Measurements from ENCODE around the gene HNMT.

The HNMT gene

DNA sequence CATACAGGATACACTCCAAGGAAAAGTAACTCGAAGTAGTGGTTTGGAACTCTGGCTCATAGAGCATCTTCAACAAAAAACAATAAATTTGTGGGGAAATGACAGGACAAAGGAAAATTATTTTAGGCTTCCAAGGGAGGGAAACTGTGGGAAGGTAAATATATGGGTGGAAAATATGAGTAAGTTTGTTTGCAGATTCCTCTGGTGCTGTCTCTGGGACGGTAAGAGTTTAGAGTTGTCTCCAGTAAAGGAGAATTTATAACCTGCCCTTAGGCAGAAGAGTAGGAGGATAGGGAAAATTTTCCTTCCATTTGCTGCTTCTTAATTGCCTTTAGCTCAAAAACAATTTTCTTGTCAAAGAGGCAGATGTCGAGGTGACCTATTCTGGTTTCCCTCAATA lies 19.3 kb downstream of the HNMT start:
- ATAC-seq: no peak
- TF ChIP-seq BACH2 (CRISPR knock-in tag; IDR thresholded peaks at IDR 0.05; ENCODE audit: borderline replicate concordance) (no peak), ARNTL (CRISPR knock-in tag; IDR thresholded peaks at IDR 0.05; ENCODE audit: borderline replicate concordance, low read depth) (no peak), PPARA (CRISPR knock-in tag; IDR thresholded peaks at IDR 0.05; ENCODE audit: borderline replicate concordance) (no peak), ISL1 (CRISPR knock-in tag; IDR thresholded peaks at IDR 0.05) (no peak), ZNF8 (CRISPR knock-in tag; IDR thresholded peaks at IDR 0.05) (no peak), ZNF565 (CRISPR knock-in tag; conservative IDR thresholded peaks at IDR 0.05; ENCODE audit: low read depth) (no peak), ZC3H10 (CRISPR knock-in tag; IDR thresholded peaks at IDR 0.05) (no peak), ZFP3 (CRISPR knock-in tag; IDR thresholded peaks at IDR 0.05) (no peak), TOX (CRISPR knock-in tag; IDR thresholded peaks at IDR 0.05; ENCODE audit: borderline replicate concordance) (no peak), ZFP30 (CRISPR knock-in tag; IDR thresholded peaks at IDR 0.05) (no peak)
- TF ChIP-seq, protein P1, sequence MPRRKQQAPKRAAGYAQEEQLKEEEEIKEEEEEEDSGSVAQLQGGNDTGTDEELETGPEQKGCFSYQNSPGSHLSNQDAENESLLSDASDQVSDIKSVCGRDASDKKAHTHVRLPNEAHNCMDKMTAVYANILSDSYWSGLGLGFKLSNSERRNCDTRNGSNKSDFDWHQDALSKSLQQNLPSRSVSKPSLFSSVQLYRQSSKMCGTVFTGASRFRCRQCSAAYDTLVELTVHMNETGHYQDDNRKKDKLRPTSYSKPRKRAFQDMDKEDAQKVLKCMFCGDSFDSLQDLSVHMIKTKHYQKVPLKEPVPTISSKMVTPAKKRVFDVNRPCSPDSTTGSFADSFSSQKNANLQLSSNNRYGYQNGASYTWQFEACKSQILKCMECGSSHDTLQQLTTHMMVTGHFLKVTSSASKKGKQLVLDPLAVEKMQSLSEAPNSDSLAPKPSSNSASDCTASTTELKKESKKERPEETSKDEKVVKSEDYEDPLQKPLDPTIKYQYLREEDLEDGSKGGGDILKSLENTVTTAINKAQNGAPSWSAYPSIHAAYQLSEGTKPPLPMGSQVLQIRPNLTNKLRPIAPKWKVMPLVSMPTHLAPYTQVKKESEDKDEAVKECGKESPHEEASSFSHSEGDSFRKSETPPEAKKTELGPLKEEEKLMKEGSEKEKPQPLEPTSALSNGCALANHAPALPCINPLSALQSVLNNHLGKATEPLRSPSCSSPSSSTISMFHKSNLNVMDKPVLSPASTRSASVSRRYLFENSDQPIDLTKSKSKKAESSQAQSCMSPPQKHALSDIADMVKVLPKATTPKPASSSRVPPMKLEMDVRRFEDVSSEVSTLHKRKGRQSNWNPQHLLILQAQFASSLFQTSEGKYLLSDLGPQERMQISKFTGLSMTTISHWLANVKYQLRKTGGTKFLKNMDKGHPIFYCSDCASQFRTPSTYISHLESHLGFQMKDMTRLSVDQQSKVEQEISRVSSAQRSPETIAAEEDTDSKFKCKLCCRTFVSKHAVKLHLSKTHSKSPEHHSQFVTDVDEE (CRISPR knock-in tag; IDR thresholded peaks at IDR 0.05): no peak

GRCh38 chr2:137986268-137986667 lies 22.0 kb downstream of the HNMT start:
- ATAC-seq: no peak
- TF ChIP-seq GLIS3 (CRISPR knock-in tag; IDR thresholded peaks at IDR 0.05) (no peak), ESRRG (CRISPR knock-in tag; IDR thresholded peaks at IDR 0.05) (no peak), ZNF70 (CRISPR knock-in tag; IDR thresholded peaks at IDR 0.05) (no peak), TCF4 (CRISPR knock-in tag; IDR thresholded peaks at IDR 0.05; ENCODE audit: borderline replicate concordance) (no peak), CSDC2 (CRISPR knock-in tag; IDR thresholded peaks at IDR 0.05) (no peak), ZFP30 (CRISPR knock-in tag; IDR thresholded peaks at IDR 0.05) (no peak), CREB5 (CRISPR knock-in tag; IDR thresholded peaks at IDR 0.05; ENCODE audit: low read depth) (no peak), BACH2 (CRISPR knock-in tag; IDR thresholded peaks at IDR 0.05; ENCODE audit: borderline replicate concordance) (no peak), ZC3H10 (CRISPR knock-in tag; IDR thresholded peaks at IDR 0.05) (no peak), ZNF8 (CRISPR knock-in tag; IDR thresholded peaks at IDR 0.05) (no peak), ZNF565 (CRISPR knock-in tag; conservative IDR thresholded peaks at IDR 0.05; ENCODE audit: low read depth) (no peak), SNAI2 (CRISPR knock-in tag; IDR thresholded peaks at IDR 0.05) (no peak), RARB (CRISPR knock-in tag; IDR thresholded peaks at IDR 0.05) (no peak)
- TF ChIP-seq, protein P1 (CRISPR knock-in tag; IDR thresholded peaks at IDR 0.05): no peak
- TF ChIP-seq, protein P2, sequence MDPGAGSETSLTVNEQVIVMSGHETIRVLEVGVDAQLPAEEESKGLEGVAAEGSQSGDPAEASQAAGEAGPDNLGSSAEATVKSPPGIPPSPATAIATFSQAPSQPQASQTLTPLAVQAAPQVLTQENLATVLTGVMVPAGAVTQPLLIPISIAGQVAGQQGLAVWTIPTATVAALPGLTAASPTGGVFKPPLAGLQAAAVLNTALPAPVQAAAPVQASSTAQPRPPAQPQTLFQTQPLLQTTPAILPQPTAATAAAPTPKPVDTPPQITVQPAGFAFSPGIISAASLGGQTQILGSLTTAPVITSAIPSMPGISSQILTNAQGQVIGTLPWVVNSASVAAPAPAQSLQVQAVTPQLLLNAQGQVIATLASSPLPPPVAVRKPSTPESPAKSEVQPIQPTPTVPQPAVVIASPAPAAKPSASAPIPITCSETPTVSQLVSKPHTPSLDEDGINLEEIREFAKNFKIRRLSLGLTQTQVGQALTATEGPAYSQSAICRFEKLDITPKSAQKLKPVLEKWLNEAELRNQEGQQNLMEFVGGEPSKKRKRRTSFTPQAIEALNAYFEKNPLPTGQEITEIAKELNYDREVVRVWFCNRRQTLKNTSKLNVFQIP (CRISPR knock-in tag; IDR thresholded peaks at IDR 0.05; ENCODE audit: borderline replicate concordance, low read depth): no peak

DNA sequence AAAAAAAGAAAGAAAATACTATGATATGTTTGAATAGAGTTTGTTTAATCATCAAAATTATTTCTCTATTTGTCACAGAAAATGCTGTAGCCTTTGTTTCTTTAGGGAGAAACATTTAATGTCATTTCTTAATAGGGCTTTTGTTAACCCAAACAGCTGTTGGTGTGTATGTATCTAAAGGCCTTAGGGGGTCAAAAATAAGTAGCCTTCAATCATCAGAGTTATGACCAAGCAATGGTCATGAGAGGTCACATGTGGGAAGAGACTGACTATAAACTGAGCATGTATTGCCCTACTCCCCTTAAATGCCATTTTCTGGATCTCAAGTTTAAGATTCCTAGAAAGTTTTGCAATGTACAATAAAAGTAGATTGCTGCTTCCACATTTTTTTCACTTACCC lies 22.7 kb downstream of the HNMT start:
- TF ChIP-seq, protein P2 (CRISPR knock-in tag; IDR thresholded peaks at IDR 0.05; ENCODE audit: borderline replicate concordance, low read depth): no peak
- no peak for TF ChIP-seq PATZ1 (CRISPR knock-in tag; IDR thresholded peaks at IDR 0.05; ENCODE audit: borderline replicate concordance)
- no peak for TF ChIP-seq ESRRG (CRISPR knock-in tag; IDR thresholded peaks at IDR 0.05)
- no peak for ATAC-seq

Data from SK-N-SH treated with all-trans-retinoic acid at 6 μM for 48 hours (cell line).